Measurements from ENCODE around the gene ABCA13.

ABCA13 gene

GRCh38 chr7:48263311-48263650 is 92.0 kb downstream of the ABCA13 start:
- no peaks in the 10 kb centered on the region for H3K79me2 ChIP-seq
- no peak for TF ChIP-seq CTCF (IDR thresholded peaks at IDR 0.05)
- H3K4me2 ChIP-seq (ENCODE audit: low read length): no peak overlapping the region
- no peaks in the 10 kb centered on the region for H3K36me3 ChIP-seq (ENCODE audit: control insufficient read depth, insufficient read depth, low read length)
- H3K27me3 ChIP-seq (ENCODE audit: control insufficient read depth, insufficient read depth, low read length): no peaks in the 10 kb centered on the region
- H3K9me3 ChIP-seq (ENCODE audit: control insufficient read depth, low read length): no peaks in the 10 kb centered on the region
- no peak overlapping the region for H3K27ac ChIP-seq
- H3K4me3 ChIP-seq (ENCODE audit: low read depth, low read length): no peak overlapping the region
- no peak overlapping the region for H3K9ac ChIP-seq
- no peaks in the 10 kb centered on the region for H3K4me1 ChIP-seq
- no peak overlapping the region for H2AFZ ChIP-seq

- Histone ChIP-seq H3K4me2 (ENCODE audit: low read length) (no peak overlapping the region), H3K4me3 (ENCODE audit: low read depth, low read length) (no peak overlapping the region), H3K79me2 (no peaks in the 10 kb centered on the region), H2AFZ (no peak overlapping the region), H3K36me3 (ENCODE audit: control insufficient read depth, insufficient read depth, low read length) (no peaks in the 10 kb centered on the region), H3K4me1 (no peaks in the 10 kb centered on the region), H3K27me3 (ENCODE audit: control insufficient read depth, insufficient read depth, low read length) (no peaks in the 10 kb centered on the region), H3K9me3 (ENCODE audit: control insufficient read depth, low read length) (no peaks in the 10 kb centered on the region), H3K9ac (no peak overlapping the region), H3K27ac (no peak overlapping the region)
- no peak for TF ChIP-seq CTCF (IDR thresholded peaks at IDR 0.05)
These were observed 97.8 kb downstream of the ABCA13 start for GRCh38 chr7:48269066-48269465.

- H3K79me2 ChIP-seq: no peaks in the 10 kb centered on the region
- H3K4me1 ChIP-seq: no peaks in the 10 kb centered on the region
- H3K36me3 ChIP-seq (ENCODE audit: control insufficient read depth, insufficient read depth, low read length): no peaks in the 10 kb centered on the region
- no peak overlapping the region for H2AFZ ChIP-seq
- H3K27me3 ChIP-seq (ENCODE audit: control insufficient read depth, insufficient read depth, low read length): no peaks in the 10 kb centered on the region
- H3K9me3 ChIP-seq (ENCODE audit: control insufficient read depth, low read length): no peaks in the 10 kb centered on the region
- no peak overlapping the region for H3K4me3 ChIP-seq (ENCODE audit: low read depth, low read length)
- H3K9ac ChIP-seq: no peak overlapping the region
- H3K27ac ChIP-seq: no peak overlapping the region
- no peak overlapping the region for H3K4me2 ChIP-seq (ENCODE audit: low read length)
- TF ChIP-seq CTCF (IDR thresholded peaks at IDR 0.05): no peak
These were observed 103.4 kb downstream of the ABCA13 start for GRCh38 chr7:48274662-48275061.

GRCh38 chr7:48279420-48279819 is 108.2 kb downstream of the ABCA13 start:
- Histone ChIP-seq H3K4me1 (no peaks in the 10 kb centered on the region), H3K4me3 (ENCODE audit: low read depth, low read length) (no peak overlapping the region), H2AFZ (no peak overlapping the region), H3K27me3 (ENCODE audit: control insufficient read depth, insufficient read depth, low read length) (no peaks in the 10 kb centered on the region), H3K79me2 (no peaks in the 10 kb centered on the region), H3K9me3 (ENCODE audit: control insufficient read depth, low read length) (no peaks in the 10 kb centered on the region), H3K4me2 (ENCODE audit: low read length) (no peak overlapping the region), H3K9ac (no peak overlapping the region), H3K27ac (no peak overlapping the region), H3K36me3 (ENCODE audit: control insufficient read depth, insufficient read depth, low read length) (no peaks in the 10 kb centered on the region)
- TF ChIP-seq CTCF (IDR thresholded peaks at IDR 0.05): no peak

GRCh38 chr7:48280100-48280499 is 108.8 kb downstream of the ABCA13 start:
- Histone ChIP-seq H3K79me2 (no peaks in the 10 kb centered on the region), H3K36me3 (ENCODE audit: control insufficient read depth, insufficient read depth, low read length) (no peaks in the 10 kb centered on the region), H3K27me3 (ENCODE audit: control insufficient read depth, insufficient read depth, low read length) (no peaks in the 10 kb centered on the region), H3K4me1 (no peaks in the 10 kb centered on the region), H2AFZ (no peak overlapping the region), H3K4me2 (ENCODE audit: low read length) (no peak overlapping the region), H3K9me3 (ENCODE audit: control insufficient read depth, low read length) (no peaks in the 10 kb centered on the region), H3K9ac (no peak overlapping the region), H3K4me3 (ENCODE audit: low read depth, low read length) (no peak overlapping the region), H3K27ac (no peak overlapping the region)
- no peak for TF ChIP-seq CTCF (IDR thresholded peaks at IDR 0.05)

Data from parathyroid adenoma (tissue), 2 donors.